Glomerular visceral epithelial cell (primary cell): ENCODE results near the gene OSBPL5.
"Not testable (repeated sequence)": the region's sequence is repeated elsewhere in the genome, so short reads cannot be mapped to it uniquely, and the experiment has no call there.

Experiments used
- DNase-seq: peaks from one replicate; pipeline ENCODE4 v3.0.0-alpha.2; 2016; ENCODE audit errors: extremely low spot score

Gene OSBPL5

DNA sequence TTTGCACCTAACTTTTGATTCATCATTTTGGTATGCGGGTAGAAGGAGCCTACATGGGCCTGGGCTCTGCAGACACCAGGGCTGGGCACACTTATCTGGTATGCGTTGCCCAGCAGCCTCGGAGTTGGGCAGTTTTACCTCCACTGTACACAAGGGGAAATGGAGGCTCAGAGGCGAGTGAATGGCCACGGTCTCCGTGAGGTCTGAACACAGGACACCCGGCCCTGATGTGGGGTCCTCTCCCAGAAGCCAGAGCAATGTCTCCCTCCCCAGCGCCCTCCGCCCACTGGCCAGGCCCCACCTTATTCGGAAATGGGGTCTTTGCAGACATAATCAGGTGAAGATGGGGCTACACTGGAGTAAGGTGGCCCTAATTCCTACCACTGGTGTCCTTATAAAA is 43.7 kb downstream of the OSBPL5 start:
- DNase-seq: no peak

DNA sequence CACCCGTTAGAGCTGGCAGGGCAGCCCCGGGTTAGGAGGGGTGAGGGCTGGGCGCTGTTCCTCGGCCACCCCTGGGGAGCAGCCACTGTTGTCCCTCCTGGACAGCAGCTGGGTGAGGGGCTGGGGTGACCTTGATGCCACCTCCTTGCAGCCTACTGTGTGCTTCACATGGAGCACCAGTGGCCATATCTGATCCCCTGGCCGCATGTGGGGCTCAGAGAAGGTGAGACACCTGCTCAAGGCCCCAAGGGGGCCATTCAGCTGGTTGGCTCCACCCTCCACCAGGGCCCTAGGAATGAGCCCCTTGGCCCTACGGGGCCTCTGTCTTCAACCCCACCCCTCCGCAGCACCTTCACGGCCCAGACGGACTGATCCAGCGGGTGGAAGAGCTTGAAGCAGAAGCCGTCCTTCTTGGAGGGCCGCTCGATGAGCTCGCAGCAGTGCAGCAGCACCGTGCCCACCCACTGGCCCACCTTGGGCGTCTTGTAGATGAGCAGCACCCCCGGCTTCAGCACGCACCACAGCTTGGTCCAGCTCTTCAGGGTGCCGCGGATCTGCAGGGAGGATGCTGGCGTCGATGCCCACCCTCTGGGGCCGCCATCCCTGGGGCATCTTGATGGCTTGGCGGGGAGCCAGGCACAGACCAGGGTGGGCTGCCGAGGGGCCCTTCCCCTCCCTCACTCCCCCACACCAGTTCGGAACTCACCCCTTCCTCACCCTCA is 44.9 kb downstream of the OSBPL5 start:
- DNase-seq: no peak

DNA sequence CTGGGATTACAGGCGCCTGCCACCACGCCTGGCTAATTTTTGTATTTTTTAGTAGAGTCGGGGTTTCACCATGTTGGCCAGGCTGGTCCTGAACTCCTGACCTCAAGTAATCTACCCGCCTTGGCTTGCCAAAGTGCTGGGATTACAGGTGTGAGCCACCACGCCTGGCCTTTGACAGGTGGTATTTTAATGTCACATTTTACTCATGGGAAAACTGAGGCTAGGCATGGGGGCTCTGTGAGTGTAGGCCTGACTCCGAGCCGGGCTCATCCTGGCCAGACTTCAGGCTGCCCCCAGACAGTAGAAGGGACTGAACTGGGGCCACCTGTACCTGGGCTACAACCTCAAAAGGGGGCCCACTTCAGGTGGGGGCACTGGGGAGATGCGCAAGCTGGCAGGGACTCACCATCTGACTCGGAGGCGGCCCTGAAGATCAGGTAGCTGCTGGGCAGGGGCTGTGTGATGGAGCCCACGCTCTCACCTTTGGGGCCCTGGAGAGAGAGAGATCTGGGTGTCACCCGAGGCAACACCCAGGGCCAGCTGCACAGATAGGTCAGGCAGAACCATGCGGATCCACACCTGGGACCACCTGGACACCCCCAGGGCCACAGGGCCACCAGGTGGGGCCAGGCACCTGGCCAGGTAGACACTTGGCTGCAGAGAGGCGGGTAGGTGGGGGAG is 45.8 kb downstream of the OSBPL5 start:
- DNase-seq: no peak

- DNase-seq: no peak
Observed at GRCh38 chr11:3115321-3115720, 49.8 kb downstream of the OSBPL5 start.

DNA sequence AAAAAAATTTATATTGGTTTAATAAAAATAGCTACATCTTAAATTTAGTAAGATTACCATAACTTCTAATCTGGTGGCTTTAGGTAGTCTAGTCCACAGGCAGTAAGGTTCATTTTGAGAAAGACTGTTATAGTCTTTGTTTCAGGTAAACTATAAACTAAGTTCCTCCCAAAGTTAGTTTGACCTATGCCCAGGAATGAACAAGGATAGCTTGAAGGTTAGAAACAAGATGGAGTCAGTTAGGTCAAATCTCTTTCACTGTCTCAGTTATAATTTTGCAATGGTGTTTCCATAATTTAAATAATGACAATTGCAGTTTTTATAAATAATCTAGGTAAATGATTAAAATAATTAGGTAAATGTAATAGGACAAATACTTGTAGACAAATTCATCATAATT is 51.4 kb downstream of the OSBPL5 start:
- not testable (repeated sequence) for DNase-seq

DNA sequence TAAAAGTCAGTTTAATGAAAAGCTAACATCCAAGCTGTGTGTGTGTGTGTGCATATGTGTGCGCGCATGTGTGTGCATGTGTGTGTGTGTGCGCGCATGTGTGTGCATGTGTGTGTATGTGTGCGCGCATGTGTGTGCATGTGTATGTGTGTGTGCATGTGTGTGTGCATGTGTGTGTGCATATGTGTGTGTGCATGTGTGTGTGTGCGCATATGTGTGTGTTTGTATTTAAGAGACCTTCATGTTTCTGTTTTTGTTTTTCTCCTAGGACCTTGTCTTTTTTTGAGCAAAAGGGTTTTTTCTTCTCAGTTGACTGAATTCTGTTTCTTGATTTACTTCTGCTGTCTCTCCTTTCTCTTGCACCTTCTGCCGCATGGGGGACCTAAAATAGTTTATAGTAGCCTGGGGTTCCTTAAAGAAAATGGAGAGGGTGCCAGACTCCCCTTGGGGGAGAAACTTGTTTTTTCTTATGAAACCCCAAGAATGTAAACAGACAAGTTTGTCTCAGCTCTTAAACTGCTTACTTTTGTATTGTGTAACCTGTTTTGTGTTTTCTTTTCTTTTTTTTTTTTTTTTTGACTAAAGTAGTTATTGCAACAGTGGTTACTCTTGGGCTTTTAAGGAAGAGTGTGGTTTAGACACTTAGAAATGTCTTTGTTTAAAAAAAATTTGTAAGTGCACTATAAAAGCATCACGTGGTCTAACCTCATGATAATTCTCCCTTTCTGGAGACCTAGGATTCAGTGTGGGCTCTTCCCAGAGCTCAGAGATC is 53.0 kb downstream of the OSBPL5 start:
- DNase-seq: no peak

- DNase-seq: no peak
Observed at GRCh38 chr11:3111466-3111865, 53.6 kb downstream of the OSBPL5 start.

- DNase-seq: peak; percentile 23
Observed at GRCh38 chr11:3109921-3110706, 55.0 kb downstream of the OSBPL5 start.

- no peak for DNase-seq
Observed at GRCh38 chr11:3109434-3109833, 55.7 kb downstream of the OSBPL5 start.

DNA sequence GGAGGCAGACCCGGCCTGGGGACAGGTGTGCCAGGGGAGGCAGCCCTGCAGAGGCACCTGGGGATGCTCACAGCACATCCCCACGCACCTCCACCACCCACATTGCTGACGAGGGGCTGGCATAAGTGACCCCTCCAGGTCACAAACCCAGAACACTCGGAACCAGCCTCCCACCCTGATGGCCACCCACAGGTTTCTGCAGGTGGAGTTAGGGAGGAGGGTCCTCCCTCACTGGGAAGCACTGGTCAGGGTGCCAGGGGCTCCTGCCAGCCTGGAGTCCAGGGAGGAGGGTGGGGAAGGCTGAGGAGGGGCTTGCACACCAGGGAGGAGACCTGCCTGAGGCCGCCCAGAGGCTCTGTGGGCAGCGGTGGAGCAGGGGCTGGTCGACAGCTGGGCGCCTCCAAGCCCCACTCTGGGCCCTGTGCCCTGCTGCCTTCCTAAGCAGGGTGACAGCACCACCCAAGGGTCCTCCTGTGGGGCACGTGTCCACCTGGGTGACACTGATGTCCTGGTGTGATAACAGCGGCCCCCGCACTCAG is 56.9 kb downstream of the OSBPL5 start:
- DNase-seq: no peak

DNA sequence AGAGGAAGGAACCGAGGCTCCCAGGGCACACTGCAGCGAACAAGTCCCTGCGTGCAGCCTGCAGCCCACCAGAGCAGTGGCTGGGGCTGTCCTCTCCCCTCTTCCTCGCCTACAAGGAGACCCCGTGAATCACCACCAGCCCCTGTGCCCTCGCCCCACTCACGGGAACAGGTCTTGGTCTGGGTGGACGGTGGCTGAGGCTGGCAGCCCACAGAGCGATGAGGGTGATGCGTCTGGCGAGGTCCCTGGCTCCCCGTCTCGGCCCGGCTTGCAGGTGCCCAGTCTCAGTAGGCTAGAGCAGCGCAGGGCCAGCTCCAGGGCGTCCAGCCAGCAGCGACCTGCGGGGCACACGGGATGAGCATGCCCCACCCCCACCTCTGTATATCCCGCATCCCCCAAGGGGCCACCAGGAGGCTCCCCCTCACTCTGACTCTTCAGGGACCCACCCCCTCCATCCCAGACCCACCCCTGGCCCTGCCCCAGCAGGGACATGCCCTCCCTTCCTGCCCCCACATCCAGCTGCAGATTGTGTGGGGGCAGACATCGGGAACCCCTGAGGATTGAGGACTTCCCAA is 57.4 kb downstream of the OSBPL5 start:
- DNase-seq: no peak

- no peak for DNase-seq
Observed at GRCh38 chr11:3106736-3107524, 58.2 kb downstream of the OSBPL5 start.

- DNase-seq: no peak
Observed at GRCh38 chr11:3105791-3106735, 59.0 kb downstream of the OSBPL5 start.

DNA sequence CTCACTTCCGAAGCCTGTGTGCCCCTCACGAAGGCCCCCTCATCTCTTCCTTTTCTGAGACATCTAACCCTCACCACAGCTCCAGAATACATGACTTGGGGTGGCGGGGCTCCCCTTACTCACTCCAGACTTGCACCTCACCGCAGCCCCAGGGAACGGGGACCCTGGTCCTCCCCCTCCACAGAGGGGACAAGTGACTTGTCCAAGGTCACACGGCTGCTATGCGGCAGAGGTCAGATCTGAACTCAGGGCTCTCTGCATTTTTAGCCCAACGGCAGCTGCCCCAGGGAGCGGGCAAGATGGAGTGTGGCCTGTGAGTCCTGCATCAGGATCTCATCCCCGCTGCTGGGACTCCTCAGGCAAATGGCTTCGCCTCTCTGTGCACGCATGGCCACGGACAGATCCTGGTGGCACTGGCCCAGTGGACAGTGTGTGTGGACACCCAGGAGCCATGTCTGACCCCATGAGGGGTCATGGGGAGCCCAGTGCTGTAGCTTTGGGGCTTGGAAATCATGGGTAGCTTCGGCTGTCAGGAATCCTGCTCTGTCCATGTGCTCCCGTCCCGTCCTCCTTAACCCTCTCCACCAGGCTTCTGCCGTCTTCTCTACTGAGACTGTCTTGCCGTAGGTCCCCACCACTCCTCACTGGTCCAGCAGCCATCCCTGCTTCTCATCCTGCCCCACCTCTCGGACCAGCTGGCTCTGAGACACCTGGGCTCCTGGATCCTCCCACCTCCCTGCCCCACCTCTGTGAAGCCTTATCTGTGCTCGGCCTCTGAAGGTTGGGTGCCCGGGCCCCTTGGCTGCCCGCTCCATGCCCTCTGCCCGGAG is 59.9 kb downstream of the OSBPL5 start:
- no peak for DNase-seq

- DNase-seq: no peak
Observed at GRCh38 chr11:3104051-3104714, 60.9 kb downstream of the OSBPL5 start.

DNA sequence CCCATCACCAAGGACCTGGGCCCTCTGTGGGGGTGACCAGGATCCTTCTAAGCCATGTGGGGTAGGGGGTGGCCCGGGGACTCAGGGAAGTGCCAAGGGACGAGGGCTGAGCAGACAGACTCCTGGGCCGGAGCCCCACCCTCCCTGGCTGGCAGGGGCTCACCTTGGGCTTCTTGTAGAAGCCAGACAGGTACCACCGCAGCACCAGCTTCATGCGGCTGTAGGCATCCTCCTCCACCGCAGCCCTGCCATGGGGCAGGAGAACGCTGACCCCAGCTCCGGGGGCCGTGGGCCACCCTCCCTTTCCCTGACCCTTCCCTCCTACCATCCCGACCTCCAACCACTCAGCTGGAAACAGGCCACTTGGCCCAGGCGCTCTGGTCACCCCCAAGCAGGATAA is 62.0 kb downstream of the OSBPL5 start:
- no peak for DNase-seq

- DNase-seq: no peak
Observed at GRCh38 chr11:3102641-3102921, 62.5 kb downstream of the OSBPL5 start.
